BLaER1 treated with 17β-estradiol and CSF1 and Interleukin-3, amounts not matched to agents 10 nM and 100 nM (cell line): ENCODE results near the gene CTPS2.
"Not testable (repeated sequence)": the region's sequence is repeated elsewhere in the genome, so short reads cannot be mapped to it uniquely, and the experiment has no call there.

Experiments used
- H3K27ac ChIP-seq, 11 experiments: shearing (Covaris generic); formaldehyde crosslinking; 2 replicates each; pipeline ENCODE4 v1.8.1; 2022
- H3K27me3 ChIP-seq, 11 experiments: shearing (Covaris generic); formaldehyde crosslinking; 2 replicates each; pipeline ENCODE4 v1.8.1; 2022
- H3K36me3 ChIP-seq, 11 experiments: shearing (Covaris generic); formaldehyde crosslinking; 2 replicates each; pipeline ENCODE4 v1.8.1; 2022
- H3K4me1 ChIP-seq, 10 experiments: shearing (Covaris generic); formaldehyde crosslinking; 2 replicates each; pipeline ENCODE4 v1.8.1; 2022
- H3K4me2 ChIP-seq, 11 experiments: shearing (Covaris generic); formaldehyde crosslinking; 2 replicates each; pipeline ENCODE4 v1.8.1; 2022
- H3K4me3 ChIP-seq, 10 experiments: shearing (Covaris generic); formaldehyde crosslinking; 2 replicates each; pipeline ENCODE4 v1.8.1; 2022
- H3K9ac ChIP-seq, 11 experiments: shearing (Covaris generic); formaldehyde crosslinking; 2 replicates each; pipeline ENCODE4 v1.8.1; 2022
- H3K9me3 ChIP-seq, 11 experiments: shearing (Covaris generic); formaldehyde crosslinking; replicated peaks in 1 of 11; 2 replicates each; pipeline ENCODE4 v1.8.1; 2022
- H4K20me1 ChIP-seq, 11 experiments: shearing (Covaris generic); formaldehyde crosslinking; 2 replicates each; pipeline ENCODE4 v1.8.1; 2022
- Cebpa-rat ChIP-seq, 11 experiments: shearing (Covaris generic); IDR thresholded peaks; 2 replicates each; pipeline ENCODE4 v1.8.1; 2022

Gene CTPS2

GRCh38 chrX:16585486-16586376, 126.7 kb downstream of the CTPS2 start:
- Histone ChIP-seq H3K4me2 (no peak overlapping the region), H3K27me3 (peaks cover 67 to 98% (median 88%) of the 10 kb centered on the region in 11 experiments)

DNA sequence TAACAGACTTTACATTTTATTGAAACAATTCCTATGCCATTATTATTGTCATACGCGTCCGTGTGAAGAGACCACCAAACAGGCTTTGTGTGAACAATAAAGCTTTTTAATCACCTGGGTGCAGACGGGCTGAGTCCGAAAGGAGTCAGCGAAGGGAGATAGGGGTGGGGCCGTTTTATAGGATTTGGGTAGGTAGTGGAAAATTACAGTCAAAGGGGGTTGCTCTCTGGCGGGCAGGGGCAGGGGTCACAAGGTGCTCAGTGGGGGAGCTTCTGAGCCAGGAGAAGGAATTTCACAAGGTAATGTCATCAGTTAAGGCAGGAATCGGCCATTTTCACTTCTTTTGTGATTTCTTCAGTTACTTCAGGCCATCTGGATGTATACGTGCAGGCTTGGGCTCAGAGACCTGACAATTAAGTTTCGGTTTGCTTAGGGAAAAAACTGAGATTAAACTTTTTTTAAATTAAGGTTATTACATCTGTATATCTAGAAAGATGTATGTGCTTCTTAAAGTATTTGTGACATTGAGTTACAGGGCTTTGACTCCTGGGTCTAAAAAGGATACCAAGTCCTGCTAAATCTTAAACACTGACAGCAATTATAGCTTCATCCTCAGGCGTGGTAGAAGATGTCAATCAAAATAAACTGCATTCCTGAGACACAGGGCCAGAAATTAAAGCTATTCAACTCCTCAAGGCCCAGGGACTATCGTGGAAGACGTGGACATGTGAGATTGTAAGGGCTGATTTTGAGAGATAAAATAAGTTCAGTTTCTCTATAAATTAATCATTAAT, 132.3 kb downstream of the CTPS2 start:
- not testable (repeated sequence) for H3K27ac ChIP-seq, H3K9ac ChIP-seq, H3K4me1 ChIP-seq, H3K4me3 ChIP-seq, H3K36me3 ChIP-seq, H4K20me1 ChIP-seq, H3K4me2 ChIP-seq
- Histone ChIP-seq H3K27me3 (peaks cover 72 to 98% (median 93%) of the 10 kb centered on the region in 11 experiments), H3K9me3 (peaks cover 34 to 69% (median 46%) of the 10 kb centered on the region in 11 experiments)

More at GRCh38 chrX:16585486-16586376, 126.7 kb downstream of the CTPS2 start:
- Histone ChIP-seq H4K20me1 (no peaks in the 10 kb centered on the region), H3K9ac (no peak overlapping the region), H3K36me3 (peaks cover 0 to 16% (median 6%) of the 10 kb centered on the region in 11 experiments; a peak in 8 of 22 replicates), H3K27ac (no peak overlapping the region), H3K4me1 (no peaks in the 10 kb centered on the region), H3K4me3 (no peak overlapping the region), H3K9me3 (peaks cover 36 to 55% (median 46%) of the 10 kb centered on the region in 11 experiments)
- no peak for TF ChIP-seq Cebpa-rat (IDR thresholded peaks at IDR 0.05)

GRCh38 chrX:16579517-16579916, 133.0 kb downstream of the CTPS2 start:
- H3K27ac ChIP-seq = no peak overlapping the region
- no peak overlapping the region for H3K9ac ChIP-seq
- H3K27me3 ChIP-seq = peaks cover 74 to 98% (median 93%) of the 10 kb centered on the region in 11 experiments
- TF ChIP-seq Cebpa-rat (IDR thresholded peaks at IDR 0.05) = no peak
- no peak overlapping the region for H3K4me2 ChIP-seq
- no peaks in the 10 kb centered on the region for H3K36me3 ChIP-seq
- no peaks in the 10 kb centered on the region for H4K20me1 ChIP-seq
- H3K4me1 ChIP-seq = no peaks in the 10 kb centered on the region
- H3K9me3 ChIP-seq = peaks cover 34 to 66% (median 42%) of the 10 kb centered on the region in 11 experiments
- no peak overlapping the region for H3K4me3 ChIP-seq

DNA sequence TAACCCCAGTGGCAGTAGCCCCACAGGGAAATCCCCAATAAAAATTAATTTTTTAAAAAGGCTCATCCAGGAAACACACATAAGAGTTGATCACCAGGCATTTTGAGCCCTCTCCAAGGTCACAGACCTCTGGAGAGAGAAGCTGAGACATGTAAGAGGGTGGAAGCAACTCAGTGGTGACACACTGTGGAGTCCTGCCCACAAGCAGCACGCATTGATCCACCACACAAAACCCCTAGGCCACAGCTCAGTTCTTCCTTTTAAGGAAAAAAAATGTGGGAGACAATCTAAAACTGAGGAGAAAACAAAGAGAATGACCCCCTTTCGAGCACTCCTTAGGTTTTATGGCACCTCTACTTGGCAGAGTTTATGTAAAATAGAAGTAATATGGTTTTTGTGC, 134.3 kb downstream of the CTPS2 start:
- Histone ChIP-seq H3K9ac (no peak overlapping the region), H3K4me3 (no peak overlapping the region), H4K20me1 (no peaks in the 10 kb centered on the region), H3K4me1 (no peaks in the 10 kb centered on the region), H3K27ac (no peak overlapping the region), H3K36me3 (no peaks in the 10 kb centered on the region), H3K27me3 (peaks cover 76 to 98% (median 93%) of the 10 kb centered on the region in 11 experiments), H3K4me2 (no peak overlapping the region), H3K9me3 (peaks cover 29 to 53% (median 36%) of the 10 kb centered on the region in 11 experiments)
- no peak for TF ChIP-seq Cebpa-rat (IDR thresholded peaks at IDR 0.05)

GRCh38 chrX:16577483-16578029, 134.9 kb downstream of the CTPS2 start:
- no peak overlapping the region for H3K4me3 ChIP-seq
- peaks cover 76 to 98% (median 93%) of the 10 kb centered on the region in 11 experiments for H3K27me3 ChIP-seq
- no peak overlapping the region for H3K4me2 ChIP-seq
- H3K9ac ChIP-seq = no peak overlapping the region
- no peak overlapping the region for H3K27ac ChIP-seq
- H3K36me3 ChIP-seq = no peaks in the 10 kb centered on the region
- TF ChIP-seq Cebpa-rat (IDR thresholded peaks at IDR 0.05) = no peak
- H4K20me1 ChIP-seq = no peaks in the 10 kb centered on the region
- H3K4me1 ChIP-seq = no peaks in the 10 kb centered on the region
- peaks cover 23 to 47% (median 29%) of the 10 kb centered on the region in 11 experiments for H3K9me3 ChIP-seq

- not testable (repeated sequence) for H3K36me3 ChIP-seq, H3K4me3 ChIP-seq, H3K9ac ChIP-seq, H3K4me2 ChIP-seq, H3K4me1 ChIP-seq, H4K20me1 ChIP-seq, H3K27ac ChIP-seq
- Histone ChIP-seq H3K9me3 (peaks cover 1 to 25% (median 7%) of the 10 kb centered on the region in 11 experiments; a peak in 15 of 22 replicates), H3K27me3 (peaks cover 77 to 98% (median 93%) of the 10 kb centered on the region in 11 experiments)
These were observed 137.1 kb downstream of the CTPS2 start for GRCh38 chrX:16575388-16575787.

DNA sequence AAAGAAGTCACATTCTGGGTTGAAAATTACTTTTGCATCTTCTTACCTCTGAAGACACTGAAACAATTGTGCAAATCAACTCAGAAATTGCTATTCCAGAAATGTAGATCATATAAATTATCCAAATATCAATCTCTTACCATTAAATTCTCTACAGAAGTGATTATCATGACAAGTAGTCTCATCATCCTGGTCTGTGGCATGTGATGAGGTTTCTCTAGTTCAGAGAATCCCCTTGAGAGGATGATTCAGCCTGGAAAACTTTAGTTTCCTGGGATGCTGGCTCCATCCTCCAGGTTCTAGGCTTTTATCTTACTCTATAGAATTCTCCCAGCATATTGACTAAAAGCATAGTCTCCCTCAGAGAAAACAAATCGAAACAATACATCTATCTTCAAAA, 138.7 kb downstream of the CTPS2 start:
- no peak overlapping the region for H3K4me3 ChIP-seq
- no peak overlapping the region for H3K9ac ChIP-seq
- H3K4me2 ChIP-seq = no peak overlapping the region
- no peaks in the 10 kb centered on the region for H3K36me3 ChIP-seq
- peaks cover 0 to 18% (median 0%) of the 10 kb centered on the region in 11 experiments; a peak in 5 of 22 replicates for H3K9me3 ChIP-seq
- H3K27ac ChIP-seq = no peak overlapping the region
- no peaks in the 10 kb centered on the region for H3K4me1 ChIP-seq
- peaks cover 76 to 98% (median 93%) of the 10 kb centered on the region in 11 experiments for H3K27me3 ChIP-seq
- no peak for TF ChIP-seq Cebpa-rat (IDR thresholded peaks at IDR 0.05)
- H4K20me1 ChIP-seq = no peaks in the 10 kb centered on the region; a peak in 3 of 22 replicates

DNA sequence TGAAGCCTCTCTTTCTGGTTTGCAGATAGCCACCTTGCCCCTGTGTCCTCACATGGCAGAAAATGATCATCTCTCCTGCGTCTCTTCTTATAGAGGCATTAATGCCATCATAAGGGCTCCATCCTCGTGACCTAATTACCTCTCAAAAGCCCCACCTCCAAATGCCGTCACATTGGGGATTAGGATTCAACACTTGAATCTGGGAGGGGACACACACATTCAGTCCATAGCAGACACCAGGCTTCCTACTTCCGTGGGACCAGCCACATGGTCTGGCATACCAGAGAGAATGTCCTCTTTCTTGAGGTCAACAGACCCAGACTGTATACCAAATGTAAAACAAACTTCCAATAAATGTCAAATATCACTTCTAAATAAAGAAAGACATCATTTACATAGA, 144.8 kb downstream of the CTPS2 start:
- Histone ChIP-seq H3K9ac (no peak overlapping the region), H3K4me2 (no peak overlapping the region), H3K36me3 (no peaks in the 10 kb centered on the region), H3K9me3 (no peaks in the 10 kb centered on the region), H3K27ac (no peak overlapping the region), H3K4me3 (no peak overlapping the region), H4K20me1 (peaks cover 0 to 4% (median 0%) of the 10 kb centered on the region in 11 experiments; a peak in 4 of 22 replicates), H3K27me3 (peaks cover 66 to 94% (median 89%) of the 10 kb centered on the region in 11 experiments), H3K4me1 (no peaks in the 10 kb centered on the region)
- no peak for TF ChIP-seq Cebpa-rat (IDR thresholded peaks at IDR 0.05)

DNA sequence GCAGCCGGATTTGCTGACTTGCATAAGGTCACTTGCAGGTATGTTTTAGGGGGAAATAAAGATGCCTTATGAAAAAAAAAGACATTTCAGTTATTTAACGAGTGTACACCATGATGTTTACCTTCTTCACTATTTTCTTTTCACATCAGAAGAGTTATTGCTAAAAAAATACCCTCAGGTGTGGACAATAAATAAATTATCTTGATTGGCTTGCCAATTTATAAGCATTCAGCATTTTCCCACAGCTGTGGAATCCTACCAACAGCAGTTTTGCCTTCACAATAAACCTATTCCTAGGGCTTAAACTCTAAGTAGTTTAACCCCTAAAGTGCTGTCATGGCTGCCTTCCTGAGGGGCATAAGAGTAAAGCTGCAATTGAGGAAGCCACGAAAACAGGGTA, 145.9 kb downstream of the CTPS2 start:
- Histone ChIP-seq H3K9me3 (no peaks in the 10 kb centered on the region), H4K20me1 (peaks cover 0 to 4% (median 0%) of the 10 kb centered on the region in 11 experiments; a peak in 4 of 22 replicates), H3K4me2 (no peak overlapping the region), H3K4me3 (no peak overlapping the region), H3K4me1 (no peaks in the 10 kb centered on the region), H3K9ac (no peak overlapping the region), H3K27me3 (peaks cover 60 to 88% (median 82%) of the 10 kb centered on the region in 11 experiments), H3K36me3 (no peaks in the 10 kb centered on the region), H3K27ac (no peak overlapping the region)
- TF ChIP-seq Cebpa-rat (IDR thresholded peaks at IDR 0.05) = no peak
